Common myeloid progenitor, CD34-positive (primary cell): ENCODE results near the gene FCN1.
A peak's percentile ranks its signal among the peaks of the same experiment; 100 is the strongest.
"Not testable (repeated sequence)": the region's sequence is repeated elsewhere in the genome, so short reads cannot be mapped to it uniquely, and the experiment has no call there.

Experiments
- CTCF ChIA-PET: fragments of 350-600 bp; sonication (Branson Sonifier 250); formaldehyde crosslinking; loops from one replicate; lab custom pipeline; 2021; ENCODE audit warnings: antibody characterized with exemption; lab: Charles Lee
- POLR2A ChIA-PET: fragments of 350-600 bp; sonication (Branson Sonifier 250); formaldehyde crosslinking; loops from one replicate; lab custom pipeline; 2021; ENCODE audit warnings: antibody characterized with exemption; lab: Charles Lee
- DNase-seq, 3 donors: peaks; one replicate each; pipeline versions ENCODE4 v3.0.0 to v3.0.0-alpha.2; 2013
- H3K27ac ChIP-seq, 2 experiments: 1 replicate in 1 of 2; 2 replicates in 1 of 2; pipeline ENCODE4 v1.7.0; 2013; ENCODE audit warnings: inconsistent platforms in 2 of 2, low read length in 2 of 2, mild to moderate bottlenecking in 2 of 2, low read depth in 1 of 2, moderate library complexity in 1 of 2; ENCODE audit not compliant: severe bottlenecking in 2 of 2, insufficient read depth in 1 of 2, poor library complexity in 1 of 2
- H3K27me3 ChIP-seq, 5 experiments: replicated peaks in 2 of 5; 1 replicate in 3 of 5; 2 replicates in 2 of 5; pipeline versions ENCODE4 v1.6.1 to v1.7.0; 2013; ENCODE audit warnings: low read length in 4 of 5, mild to moderate bottlenecking in 2 of 5, moderate library complexity in 2 of 5, inconsistent platforms in 1 of 5; ENCODE audit not compliant: insufficient read depth in 5 of 5, control insufficient read depth in 4 of 5
- H3K36me3 ChIP-seq, 4 experiments: 1 replicate in 2 of 4; 2 replicates in 2 of 4; pipeline versions ENCODE4 v1.6.1 to v1.7.0; 2013; ENCODE audit warnings: low read length in 3 of 4, control low read depth in 1 of 4, mild to moderate bottlenecking in 1 of 4; ENCODE audit not compliant: control insufficient read depth in 4 of 4, insufficient read depth in 4 of 4
- H3K4me1 ChIP-seq, 4 experiments: 1 replicate in 3 of 4; 2 replicates in 1 of 4; pipeline versions ENCODE4 v1.6.1 to v1.7.1; 2013; ENCODE audit warnings: low read length in 3 of 4, mild to moderate bottlenecking in 3 of 4, control low read depth in 1 of 4, inconsistent platforms in 1 of 4, moderate library complexity in 1 of 4; ENCODE audit not compliant: control insufficient read depth in 4 of 4, insufficient read depth in 4 of 4; ENCODE audit errors: control extremely low read depth in 1 of 4
- H3K4me3 ChIP-seq, 7 experiments: 1 replicate in 4 of 7; 2 replicates in 3 of 7; pipeline versions ENCODE4 v1.5.1 to v1.7.0; 2013; ENCODE audit warnings: mild to moderate bottlenecking in 7 of 7, low read length in 6 of 7, moderate library complexity in 6 of 7, inconsistent platforms in 2 of 7, low read depth in 2 of 7, control low read depth in 1 of 7; ENCODE audit not compliant: insufficient read depth in 4 of 7, control insufficient read depth in 1 of 7; ENCODE audit errors: extremely low read depth in 1 of 7
- H3K9me3 ChIP-seq, 5 experiments: 1 replicate in 4 of 5; 2 replicates in 1 of 5; pipeline versions ENCODE4 v1.6.1 to v1.7.1; 2013; ENCODE audit warnings: low read length in 4 of 5, mild to moderate bottlenecking in 2 of 5, inconsistent platforms in 1 of 5, low read depth in 1 of 5, moderate library complexity in 1 of 5; ENCODE audit not compliant: control insufficient read depth in 4 of 5, insufficient read depth in 2 of 5; ENCODE audit errors: control extremely low read depth in 1 of 5
- WGBS: methylation state at CpG from one replicate; pipeline ENCODE4 v1.1.5; 2013; ENCODE audit not compliant: insufficient coverage; 5-methylcytosine and 5-hydroxymethylcytosine counted together

FCN1 gene

GRCh38 chr9:134863941-134864820 lies 53.5 kb downstream of the FCN1 start:
- Histone ChIP-seq H3K4me1 (no peaks in the 10 kb centered on the region), H3K27ac (no peak overlapping the region), H3K27me3 (no peaks in the 10 kb centered on the region), H3K4me3 (no peak overlapping the region), H3K36me3 (no peaks in the 10 kb centered on the region), H3K9me3 (peaks cover 0 to 4% (median 0%) of the 10 kb centered on the region in 5 experiments)
- ChIA-PET CTCF (interaction anchor here (0.6 kb wide), 1 partner anchor 50 kb away, joined by 3 read pairs; no protein-coding TSS in a partner anchor), POLR2A (no interaction called here)
- no peak for DNase-seq
- WGBS = 94% methylated on average over 25 of the region's 28 CpGs

GRCh38 chr9:134863306-134863902 lies 54.3 kb downstream of the FCN1 start:
- H3K4me1 ChIP-seq = no peaks in the 10 kb centered on the region
- H3K27me3 ChIP-seq = peaks cover 0 to 2% (median 0%) of the 10 kb centered on the region in 5 experiments
- no peak overlapping the region for H3K4me3 ChIP-seq
- no peaks in the 10 kb centered on the region for H3K36me3 ChIP-seq
- POLR2A ChIA-PET = no interaction called here
- peaks cover 0 to 6% (median 2%) of the 10 kb centered on the region in 5 experiments for H3K9me3 ChIP-seq
- 92% methylated on average over 11 of the region's 16 CpGs for WGBS
- CTCF ChIA-PET = no interaction called here
- H3K27ac ChIP-seq = no peak overlapping the region
- DNase-seq = no peak

- DNase-seq = no peak
- 86% methylated on average over 9 of the region's 17 CpGs for WGBS
- POLR2A ChIA-PET = no interaction called here
- CTCF ChIA-PET = no interaction called here
- Histone ChIP-seq H3K36me3 (no peaks in the 10 kb centered on the region), H3K27me3 (peaks cover 0 to 2% (median 0%) of the 10 kb centered on the region in 5 experiments), H3K4me3 (no peak overlapping the region), H3K27ac (no peak overlapping the region), H3K9me3 (peaks cover 0 to 6% (median 2%) of the 10 kb centered on the region in 5 experiments), H3K4me1 (no peaks in the 10 kb centered on the region)
These were observed 55.9 kb downstream of the FCN1 start for GRCh38 chr9:134861595-134862334.

GRCh38 chr9:134860510-134860909 lies 57.2 kb downstream of the FCN1 start:
- WGBS = 99% methylated on average over 10 of the region's 13 CpGs
- ChIA-PET POLR2A (no interaction called here), CTCF (no interaction called here)

GRCh38 chr9:134858051-134858841 lies 59.5 kb downstream of the FCN1 start:
- POLR2A ChIA-PET = no interaction called here
- DNase-seq = peak in 1 of 3 donors; percentile 6
- 87% methylated on average over 10 of the region's 11 CpGs for WGBS
- Histone ChIP-seq H3K4me3 (no peak overlapping the region), H3K36me3 (no peaks in the 10 kb centered on the region), H3K27ac (no peak overlapping the region), H3K9me3 (peaks cover 0 to 6% (median 2%) of the 10 kb centered on the region in 5 experiments), H3K27me3 (peaks cover 0 to 3% (median 0%) of the 10 kb centered on the region in 5 experiments), H3K4me1 (no peaks in the 10 kb centered on the region)
- CTCF ChIA-PET = no interaction called here

More at GRCh38 chr9:134860510-134860909, 57.2 kb downstream of the FCN1 start:
- H3K27ac ChIP-seq = no peak overlapping the region
- H3K4me1 ChIP-seq = no peaks in the 10 kb centered on the region
- H3K36me3 ChIP-seq = no peaks in the 10 kb centered on the region
- peaks cover 0 to 6% (median 2%) of the 10 kb centered on the region in 5 experiments for H3K9me3 ChIP-seq
- no peak overlapping the region for H3K4me3 ChIP-seq
- H3K27me3 ChIP-seq = peaks cover 0 to 2% (median 0%) of the 10 kb centered on the region in 5 experiments
- DNase-seq = no peak

GRCh38 chr9:134857451-134857850 lies 60.3 kb downstream of the FCN1 start:
- H3K27ac ChIP-seq, H3K4me1 ChIP-seq, DNase-seq, CTCF ChIA-PET, H3K9me3 ChIP-seq, H3K27me3 ChIP-seq, H3K4me3 ChIP-seq, POLR2A ChIA-PET, H3K36me3 ChIP-seq: not testable (repeated sequence)
- 100% methylated on average over 1 of the region's 2 CpGs for whole genome bisulfite sequencing
